GM18861 (cell line): Measurements from ENCODE around the gene TMEM239.

Experiments used
- ATAC-seq: cut with Tn5 transposase; IDR thresholded peaks from one replicate; pipeline ENCODE4 v1.9.1; 2021; ENCODE audit not compliant: unreplicated experiment

The TMEM239 gene

DNA sequence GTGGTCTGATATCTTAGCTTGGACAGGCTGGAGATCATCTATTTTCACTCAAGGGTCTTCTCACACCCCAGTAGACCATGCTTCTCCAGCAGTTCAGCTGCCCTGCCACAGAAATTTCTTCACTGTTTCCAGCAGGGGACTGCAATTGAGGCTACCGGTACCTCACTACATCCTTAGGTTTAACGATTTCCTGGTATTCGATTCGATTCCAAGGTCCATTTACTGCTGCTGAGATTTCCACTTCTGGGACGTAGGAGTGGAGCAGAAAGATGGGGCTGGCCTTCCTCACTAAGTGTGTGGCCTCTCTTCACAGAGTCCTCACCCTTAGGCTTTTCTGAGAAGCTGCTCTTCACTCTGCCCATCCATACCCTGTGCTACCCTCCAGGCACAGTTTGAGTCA lies 30.5 kb downstream of the TMEM239 start:
- ATAC-seq = no peak

DNA sequence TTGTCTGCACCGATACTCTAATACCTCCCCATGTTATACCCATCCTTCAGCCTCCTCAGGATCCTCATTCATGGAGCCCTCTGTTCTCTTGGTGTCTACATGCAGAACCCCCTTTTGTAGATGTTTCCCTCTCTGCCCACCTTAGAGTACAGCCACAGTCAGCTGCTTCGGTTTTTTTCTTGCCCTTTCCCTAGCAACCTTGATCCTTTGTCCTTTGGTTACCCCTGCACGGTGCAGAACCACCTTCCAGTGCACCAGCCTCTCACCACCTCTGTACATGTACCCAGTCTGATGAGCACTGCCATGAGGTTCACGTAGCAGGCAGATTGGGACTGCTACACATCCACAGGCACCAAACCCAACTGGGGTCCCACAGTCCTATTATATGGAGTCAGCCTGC lies 31.6 kb downstream of the TMEM239 start:
- no peak for ATAC-seq

DNA sequence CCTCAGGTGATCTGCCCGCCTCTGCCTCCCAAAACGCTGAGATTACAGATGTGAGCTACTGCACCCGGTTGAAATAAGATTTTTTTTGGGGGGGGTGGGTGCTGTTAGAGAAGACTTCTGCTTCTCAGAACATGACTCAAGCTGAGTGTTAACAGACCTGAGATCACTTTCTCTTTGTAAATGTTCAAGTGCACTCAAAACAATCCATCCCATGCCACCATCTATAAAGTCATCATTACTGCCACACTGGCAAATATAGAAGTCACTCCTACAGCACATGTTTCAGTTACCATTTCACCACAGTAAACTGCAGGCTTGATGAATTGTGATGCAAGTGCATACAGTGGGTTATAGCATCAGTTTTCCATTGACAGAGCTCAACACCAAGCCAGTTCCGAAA lies 33.4 kb downstream of the TMEM239 start:
- no peak for ATAC-seq

DNA sequence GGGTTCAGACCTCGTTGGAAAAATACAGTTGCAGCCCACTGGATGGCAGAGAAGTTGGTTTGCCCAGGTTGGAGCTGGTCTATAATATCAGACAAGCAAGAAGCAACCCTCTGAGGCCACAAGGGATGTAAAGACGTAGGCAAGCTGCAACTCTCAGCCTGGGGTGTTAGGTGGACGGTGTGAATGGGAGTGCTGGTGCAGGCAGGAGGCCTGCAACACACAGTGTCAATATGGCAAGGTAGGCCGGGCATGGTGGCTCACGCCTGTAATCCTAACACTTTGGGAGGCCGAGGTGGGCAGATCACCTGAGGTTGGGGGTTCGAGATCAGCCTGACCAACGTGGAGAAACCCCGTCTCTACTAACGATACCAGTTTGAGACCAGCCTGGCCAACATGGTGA lies 34.9 kb downstream of the TMEM239 start:
- no peak for ATAC-seq

DNA sequence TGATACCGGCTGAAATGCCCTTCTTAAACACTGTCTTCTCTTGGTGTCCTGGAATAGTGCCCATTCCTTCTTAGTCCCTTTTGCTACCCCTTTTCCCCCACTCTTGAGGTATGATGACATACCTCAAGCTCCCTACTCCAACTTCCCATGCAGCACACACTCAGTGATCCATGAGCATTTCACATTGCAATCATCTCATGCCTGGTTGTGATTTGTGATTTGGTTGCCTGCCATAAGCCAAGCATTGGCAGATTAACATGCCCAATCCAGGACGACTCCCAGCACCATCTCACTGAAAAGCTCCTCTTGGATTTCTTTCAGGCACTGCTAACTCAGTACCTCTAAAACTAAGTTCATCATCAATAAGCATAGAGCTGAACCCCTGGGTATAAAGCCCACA lies 42.4 kb downstream of the TMEM239 start:
- no peak for ATAC-seq

DNA sequence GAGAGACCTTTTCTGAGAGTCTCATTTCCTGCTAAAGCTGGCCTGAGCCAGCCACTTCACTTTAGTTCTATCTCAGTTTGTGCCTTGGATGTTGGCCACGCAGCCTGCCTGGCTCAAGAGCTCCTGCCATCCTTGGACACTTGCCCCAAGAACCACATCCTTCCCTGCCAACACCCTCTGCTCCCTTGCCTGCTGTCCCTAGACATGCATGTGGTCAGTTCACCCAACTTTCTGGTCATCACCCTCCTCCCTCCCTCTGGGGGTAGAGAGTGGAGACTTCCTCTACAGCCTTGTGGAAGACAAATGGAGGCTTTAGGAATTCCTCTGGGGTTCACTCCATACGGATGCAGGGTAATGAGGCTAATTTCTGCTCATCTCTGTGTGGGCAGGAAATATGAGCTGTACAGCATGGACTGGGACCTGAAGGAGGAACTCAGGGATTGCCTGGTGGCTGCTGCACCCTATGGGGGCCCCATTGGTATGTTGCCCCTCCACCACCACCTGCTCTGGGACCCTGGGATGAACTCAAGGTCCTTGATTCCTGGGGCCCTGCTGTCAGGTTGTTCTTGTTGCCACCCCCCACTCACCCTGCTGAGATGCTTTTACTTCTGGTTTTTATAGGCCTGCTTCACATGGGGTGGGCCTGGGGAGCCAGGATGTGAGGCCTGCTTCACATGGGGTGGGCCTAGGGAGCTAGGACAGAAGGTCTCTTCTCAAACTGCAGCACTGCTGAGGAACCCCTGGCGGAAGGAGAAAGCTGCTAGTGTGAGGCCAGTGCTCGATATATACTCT lies 43.4 kb downstream of the TMEM239 start:
- no peak for ATAC-seq

DNA sequence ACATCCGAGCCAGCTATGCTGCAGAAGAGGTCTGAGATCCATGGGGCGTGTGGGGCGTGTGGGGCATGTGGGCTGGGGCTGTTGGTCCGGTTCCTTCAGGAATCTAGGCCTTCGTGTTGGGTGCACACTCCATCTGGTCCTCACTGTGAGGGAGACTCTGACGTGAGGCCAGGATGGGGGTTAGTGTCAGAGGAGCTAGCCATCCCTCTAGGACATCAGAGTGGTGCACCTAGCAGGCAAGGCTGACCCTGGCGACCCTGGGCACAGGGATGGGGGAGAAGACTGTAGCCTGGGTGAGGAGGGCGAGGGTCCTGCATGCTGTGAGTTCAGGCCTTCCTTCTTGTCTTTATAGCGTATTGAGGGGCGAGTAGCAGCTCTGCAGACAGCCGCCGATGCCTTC lies 48.5 kb downstream of the TMEM239 start:
- no peak for ATAC-seq

DNA sequence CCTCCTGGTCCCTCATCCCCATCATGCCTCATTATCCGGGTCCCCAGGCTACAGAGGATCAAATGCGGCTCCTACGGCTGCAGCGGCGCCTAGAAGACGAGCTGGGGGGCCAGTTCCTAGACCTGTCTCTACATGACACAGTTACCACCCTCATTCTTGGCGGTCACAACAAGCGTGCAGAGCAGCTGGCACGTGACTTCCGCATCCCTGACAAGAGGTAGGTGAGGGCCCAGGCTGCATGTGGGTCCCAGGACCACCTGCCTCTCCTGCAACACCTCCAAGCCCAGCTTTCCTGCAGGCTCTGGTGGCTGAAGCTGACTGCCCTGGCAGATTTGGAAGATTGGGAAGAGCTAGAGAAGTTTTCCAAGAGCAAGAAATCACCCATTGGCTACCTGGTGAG lies 48.9 kb downstream of the TMEM239 start:
- ATAC-seq = no peak

DNA sequence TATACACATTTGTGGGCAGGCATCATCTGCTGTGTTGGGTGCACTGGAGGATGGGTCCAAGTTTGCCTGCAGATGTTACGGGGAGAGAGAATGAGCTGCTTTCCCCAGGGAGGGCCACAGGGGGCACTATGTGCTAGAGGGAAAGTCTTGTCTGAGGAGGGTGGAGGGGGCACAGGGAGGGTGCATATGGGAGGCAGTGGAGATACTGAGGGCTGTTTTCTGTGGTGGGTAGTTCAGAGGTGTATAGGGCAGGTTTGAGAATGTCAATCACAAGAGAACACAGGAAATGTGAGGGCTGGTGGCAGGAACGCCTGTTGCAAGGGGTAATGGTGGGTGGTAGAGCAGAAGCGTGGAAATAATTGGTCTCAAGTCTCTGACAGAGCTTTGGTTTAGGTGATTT lies 49.5 kb downstream of the TMEM239 start:
- ATAC-seq = no peak

DNA sequence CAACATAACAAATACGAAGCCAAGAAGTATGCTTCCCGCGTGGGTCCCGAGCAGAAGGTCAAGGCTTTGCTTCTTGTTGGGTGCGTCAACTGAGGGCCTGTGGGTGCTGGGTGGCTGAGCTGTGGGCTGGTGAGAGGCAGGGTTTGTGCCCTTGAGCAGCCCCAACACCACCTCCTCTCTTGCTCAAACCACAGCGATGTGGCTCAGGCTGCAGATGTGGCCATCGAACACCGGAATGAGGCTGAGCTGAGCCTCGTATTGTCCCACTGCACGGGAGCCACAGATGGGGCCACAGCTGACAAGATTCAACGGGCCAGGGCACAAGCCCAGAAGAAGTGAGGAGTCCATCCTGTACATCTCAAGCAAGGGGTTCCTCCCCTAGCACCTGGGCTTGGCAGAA lies 50.1 kb downstream of the TMEM239 start:
- no peak for ATAC-seq

DNA sequence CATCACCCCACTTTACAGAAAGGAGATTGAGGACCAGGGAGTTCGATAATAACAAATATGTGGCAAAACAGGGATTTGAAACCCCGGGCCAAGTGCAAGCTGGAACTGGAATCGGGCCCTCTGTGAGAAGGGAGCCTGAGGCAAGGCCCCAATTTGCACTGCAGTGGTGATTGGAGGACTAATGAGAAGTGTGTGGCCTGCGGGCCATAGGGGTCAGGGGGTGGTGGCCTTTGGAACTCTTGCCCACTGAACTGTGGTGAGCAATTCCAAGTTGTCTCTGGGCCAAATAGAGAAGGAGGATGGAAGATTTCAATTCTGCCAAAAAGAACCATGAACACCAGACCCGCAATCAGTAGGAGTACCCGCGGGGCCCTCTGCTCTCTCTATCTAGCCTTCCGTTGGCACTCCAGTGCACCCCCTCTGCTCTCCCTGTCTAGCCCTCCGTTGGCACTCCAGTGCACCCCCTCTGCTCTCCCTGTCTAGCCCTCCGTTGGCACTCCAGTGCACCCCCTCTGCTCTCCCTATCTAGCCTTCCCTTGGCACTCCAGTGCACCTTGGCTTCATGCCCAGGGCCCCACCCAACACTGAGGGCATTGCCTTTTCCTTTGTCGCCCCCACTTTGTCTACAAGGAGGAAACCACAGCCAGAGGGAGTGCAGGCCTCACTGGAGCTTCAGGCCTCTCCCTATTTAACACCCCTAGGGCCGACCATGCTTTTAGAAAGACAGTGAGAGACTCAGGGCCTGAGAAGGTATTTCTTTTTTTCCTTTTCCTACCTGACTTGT lies 51.1 kb downstream of the TMEM239 start:
- ATAC-seq = no peak
